A549 (cell line): ENCODE results near the gene SKIC2. TPM values are rescaled to one million over a fixed set of nuclear protein-coding genes. Genes with fewer than 3 reads are reported as not detected.
A peak's percentile ranks its signal among the peaks of the same experiment; 100 is the strongest.

Experiments
- ATAC-seq, 2 experiments: fragments of 200-7000 bp in 1 of 2; fragments of >200 bp in 1 of 2; cut with Nextera tagmentation in 1 of 2; cut with Tn5 transposase in 1 of 2; 3 replicates each; pipeline versions ENCODE4 v1.8.0 to v1.9.1; 2018 to 2020; ENCODE audit warnings: mild to moderate bottlenecking in 1 of 2, moderate library complexity in 1 of 2
- CTCF ChIA-PET: fragments of 300-600 bp; sonication (Branson Sonifier 250); formaldehyde crosslinking; extraction: SDS; loops from one replicate; lab custom pipeline; 2021; ENCODE audit warnings: antibody characterized with exemption, inconsistent platforms; lab: Yijun Ruan, JAX
- POLR2A ChIA-PET: fragments of 350-600 bp; formaldehyde crosslinking; extraction: SDS; loops from one replicate; lab custom pipeline; 2021; ENCODE audit warnings: antibody characterized with exemption, inconsistent platforms; lab: Yijun Ruan, JAX
- DNase-seq, 2 experiments: peaks; one replicate each; pipeline versions ENCODE4 v3.0.0 to v3.0.0-alpha.2; 2011 to 2016; ENCODE audit warnings: low read depth in 1 of 2, low spot score in 1 of 2
- FAIRE-seq: peaks from 2 replicates; lab custom pipeline; 2011; peaks lifted over from hg19 to GRCh38; lab: Jason Lieb, UNC
- H3K27ac ChIP-seq, 2 experiments: fragments of >200 bp; sonication (Bioruptor Twin); formaldehyde crosslinking; 3 replicates each; pipeline ENCODE4 v1.5.1; 2016 to 2017
- H3K4me1 ChIP-seq: fragments of >200 bp; sonication (Bioruptor Twin); formaldehyde crosslinking; 3 replicates; pipeline ENCODE4 v1.6.1; 2016
- H3K4me2 ChIP-seq: fragments of >200 bp; sonication (Bioruptor Twin); formaldehyde crosslinking; 3 replicates; pipeline ENCODE4 v1.6.1; 2016
- H3K4me3 ChIP-seq: fragments of >200 bp; sonication (Bioruptor Twin); formaldehyde crosslinking; 3 replicates; pipeline ENCODE4 v1.5.1; 2016
- H3K9me3 ChIP-seq: fragments of >200 bp; sonication (Bioruptor Twin); formaldehyde crosslinking; 3 replicates; pipeline ENCODE4 v1.6.1; 2016
- BHLHE40 ChIP-seq: IDR thresholded peaks from 2 replicates; pipeline ENCODE4 v1.6.1; 2012; ENCODE audit warnings: low read depth, low read length, inconsistent platforms
- CHD4 ChIP-seq: fragments of 200-600 bp; sonication (generic); IDR thresholded peaks from 2 replicates; pipeline ENCODE4 v1.6.1; 2016; ENCODE audit warnings: antibody characterized with exemption, mild to moderate bottlenecking, borderline replicate concordance
- E2F6 ChIP-seq: IDR thresholded peaks from 2 replicates; pipeline ENCODE4 v1.6.1; 2012; ENCODE audit warnings: low read depth, borderline replicate concordance
- EHMT2 ChIP-seq: fragments of 200-600 bp; sonication (generic); IDR thresholded peaks from 2 replicates; pipeline ENCODE4 v1.6.1; 2016; ENCODE audit warnings: antibody characterized with exemption, low read depth, mild to moderate bottlenecking, moderate library complexity
- ELK1 ChIP-seq: fragments of 150-350 bp; IDR thresholded peaks from 2 replicates; pipeline ENCODE4 v1.6.1; 2014; ENCODE audit warnings: low read depth, mild to moderate bottlenecking, low read length
- EP300 ChIP-seq, 2 experiments: fragments of >200 bp; sonication (Bioruptor Twin); formaldehyde crosslinking; IDR thresholded peaks; 2 replicates in 1 of 2; 3 replicates in 1 of 2; pipeline ENCODE4 v1.6.1; 2016 to 2017
- ESRRA ChIP-seq: fragments of 150-350 bp; IDR thresholded peaks from 2 replicates; pipeline ENCODE4 v1.6.1; 2014; ENCODE audit warnings: mild to moderate bottlenecking, low read length, borderline replicate concordance
- FOSL2 ChIP-seq, 2 experiments: fragments of 450-650 bp in 1 of 2; fragments of >200 bp in 1 of 2; sonication (Bioruptor Twin) in 1 of 2; formaldehyde crosslinking; IDR thresholded peaks; 2 replicates each; pipeline versions ENCODE4 v1.5.0 to v1.6.1; 2016 to 2020; ENCODE audit warnings: mild to moderate bottlenecking in 1 of 2, moderate library complexity in 1 of 2
- HDAC2 ChIP-seq: fragments of 200-600 bp; sonication (generic); IDR thresholded peaks from 2 replicates; pipeline ENCODE4 v1.6.1; 2016
- HMGXB4 ChIP-seq: fragments of 250-450 bp; sonication (Bioruptor Pico); IDR thresholded peaks from 2 replicates; pipeline ENCODE4 v1.5.0; 2021; ENCODE audit warnings: mild to moderate bottlenecking, moderate library complexity, borderline replicate concordance
- HOXB13 ChIP-seq: fragments of 250-450 bp; sonication (Bioruptor Pico); IDR thresholded peaks from 2 replicates; pipeline ENCODE4 v1.5.0; 2020; ENCODE audit warnings: low read depth, mild to moderate bottlenecking, moderate library complexity
- JUNB ChIP-seq: fragments of >200 bp; sonication (Bioruptor Twin); formaldehyde crosslinking; IDR thresholded peaks from 2 replicates; pipeline ENCODE4 v1.6.1; 2016
- MAX ChIP-seq: IDR thresholded peaks from 2 replicates; pipeline ENCODE4 v1.6.1; 2012
- MAZ ChIP-seq: fragments of 150-350 bp; IDR thresholded peaks from 2 replicates; pipeline ENCODE4 v1.6.1; 2014; ENCODE audit warnings: antibody characterized with exemption, low read depth, low read length, borderline replicate concordance
- POLR2AphosphoS2 ChIP-seq: conservative IDR thresholded peaks from 2 replicates; pipeline ENCODE4 v1.6.1; 2012; ENCODE audit warnings: low read length, improper control_type of control experiment, inconsistent platforms
- RAD21 ChIP-seq, 2 experiments: fragments of >200 bp in 1 of 2; sonication (Bioruptor Twin) in 1 of 2; formaldehyde crosslinking in 1 of 2; IDR thresholded peaks in 1 of 2; conservative IDR thresholded peaks in 1 of 2; 2 replicates in 1 of 2; 3 replicates in 1 of 2; pipeline ENCODE4 v1.6.1; 2012 to 2018; ENCODE audit warnings: inconsistent platforms in 1 of 2
- REST ChIP-seq: fragments of 200-600 bp; sonication (generic); IDR thresholded peaks from 2 replicates; pipeline ENCODE4 v1.6.1; 2016; ENCODE audit warnings: antibody characterized with exemption, mild to moderate bottlenecking, moderate library complexity
- RFX5 ChIP-seq: fragments of 450-650 bp; IDR thresholded peaks from 2 replicates; pipeline ENCODE4 v1.7.1; 2014; ENCODE audit warnings: antibody characterized with exemption, mild to moderate bottlenecking, moderate library complexity
- RNF2 ChIP-seq: fragments of 200-600 bp; sonication (generic); IDR thresholded peaks from 2 replicates; pipeline ENCODE4 v1.6.1; 2016; ENCODE audit warnings: low read depth, mild to moderate bottlenecking, antibody characterized with exemption, moderate library complexity, borderline replicate concordance
- TFCP2L1 ChIP-seq: fragments of 250-450 bp; sonication (Bioruptor Pico); IDR thresholded peaks from 2 replicates; pipeline ENCODE4 v1.5.0; 2021; ENCODE audit warnings: mild to moderate bottlenecking
- WGBS: methylation state at CpG from one replicate; pipeline ENCODE4 v1.1.6; 2017; ENCODE audit errors: missing lambda C conversion rate; 5-methylcytosine and 5-hydroxymethylcytosine counted together
- polyA plus RNA-seq, 4 experiments: library from polyadenylated mRNA; depleted of rRNA in 3 of 4; stranded (reverse); fragments of >200 nt; fragmentation: RNase III in 1 of 4; extraction: RNeasy Plus Mini Kit Qiagen cat#74134 plus additional on column Dnase treatment in 1 of 4; gene quantifications; 2 replicates in 3 of 4; 3 replicates in 1 of 4; pipeline ENCODE4 v1.2.3, GENCODE V29; 2011 to 2017

Gene SKIC2
- polyA plus RNA-seq, 2 of the 4 experiments (the other 2 are of a cell fraction) = 20.8 to 37.5 TPM

GRCh38 chr6:31945507-31946369 lies 13.2 kb upstream of the SKIC2 start, which contains the start of gene CFB:
Gene CFB (plus strand): TSS chr6:31946095. CDS start chr6:31946222, 127 bp downstream.
- TF ChIP-seq BHLHE40 (no peak), E2F6 (no peak), MAZ (no peak), POLR2AphosphoS2 (no peak), EP300 (IDR thresholded peaks at IDR 0.05) (no peak), RFX5 (no peak), HOXB13 (no peak), ESRRA (no peak), RNF2 (no peak), HDAC2 (no peak), TFCP2L1 (CRISPR knock-in tag) (no peak), HMGXB4 (CRISPR knock-in tag) (no peak), RAD21 (conservative IDR thresholded peaks at IDR 0.05 in 1 of 2, IDR thresholded peaks at IDR 0.05 in 1 of 2) (no peak), EHMT2 (no peak), FOSL2 (IDR thresholded peaks at IDR 0.05) (no peak), FOSL2 (CRISPR knock-in tag; IDR thresholded peaks at IDR 0.05) (no peak), JUNB (no peak), CHD4 (no peak), MAX (no peak), REST (no peak), ELK1 (no peak)
- Histone ChIP-seq H3K27ac (peak within 1 kb of the TSS; percentile 61 to 83; a peak in 5 of 6 replicates), H3K4me2 (peak within 1 kb of the TSS; percentile 70), H3K4me1 (peaks cover 25% of the 10 kb centered on the region), H3K9me3 (no peaks in the 10 kb centered on the region), H3K4me3 (no peak within 1 kb of the TSS)
- ChIA-PET CTCF (interaction anchor here (0.6 kb wide), 1 partner anchor 51 kb away, joined by 3 read pairs; no protein-coding TSS in a partner anchor), POLR2A (interaction anchor here (1.0 to 1.6 kb wide), 2 partner anchors 43 to 48 kb away, joined by 5 to 14 read pairs; partner anchors contain the start of gene EHMT2)
- 35% methylated on average over 10 of the region's 11 CpGs for WGBS
- peak; percentile 41 to 57 for DNase-seq
- FAIRE-seq = no peak
- ATAC-seq = peak; percentile 64 to 81
